HG02642 (cell line): ENCODE data around the gene COL23A1.

Experiments used
- ATAC-seq: cut with Tn5 transposase; IDR thresholded peaks from one replicate; pipeline ENCODE4 v1.9.1; 2021; ENCODE audit warnings: mild to moderate bottlenecking; ENCODE audit not compliant: unreplicated experiment, poor library complexity

The COL23A1 gene

GRCh38 chr5:178387061-178387855, 202.9 kb downstream of the COL23A1 start:
- no peak for ATAC-seq

DNA sequence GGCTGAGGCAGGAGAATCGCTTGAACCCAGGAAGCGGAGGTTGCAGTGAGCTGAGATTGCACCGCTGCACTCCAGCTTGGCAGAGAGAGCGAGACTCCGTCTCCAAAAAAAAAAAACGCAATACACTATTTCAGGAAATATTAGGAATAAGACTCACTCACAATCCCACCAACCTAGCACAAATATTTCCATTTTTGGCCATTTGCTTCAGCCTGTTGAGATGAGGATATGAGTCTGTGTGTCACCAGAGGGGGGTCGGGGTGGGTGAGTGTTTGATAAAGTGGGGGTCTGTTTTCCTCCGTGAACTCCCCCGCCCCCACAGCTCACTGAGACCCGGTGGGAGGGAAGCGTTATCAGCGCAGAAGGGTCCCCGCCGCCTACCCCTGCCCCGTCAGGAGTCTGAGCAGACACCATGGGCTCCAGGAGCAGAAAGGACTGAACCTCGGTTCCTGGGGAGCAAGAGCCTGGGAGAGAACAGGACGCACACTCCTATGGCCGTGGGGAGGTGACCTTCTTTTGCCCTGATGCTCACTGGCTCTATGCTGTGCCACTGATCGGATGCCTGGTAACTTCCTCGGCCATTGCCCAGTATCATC, 203.8 kb downstream of the COL23A1 start:
- no peak for ATAC-seq

DNA sequence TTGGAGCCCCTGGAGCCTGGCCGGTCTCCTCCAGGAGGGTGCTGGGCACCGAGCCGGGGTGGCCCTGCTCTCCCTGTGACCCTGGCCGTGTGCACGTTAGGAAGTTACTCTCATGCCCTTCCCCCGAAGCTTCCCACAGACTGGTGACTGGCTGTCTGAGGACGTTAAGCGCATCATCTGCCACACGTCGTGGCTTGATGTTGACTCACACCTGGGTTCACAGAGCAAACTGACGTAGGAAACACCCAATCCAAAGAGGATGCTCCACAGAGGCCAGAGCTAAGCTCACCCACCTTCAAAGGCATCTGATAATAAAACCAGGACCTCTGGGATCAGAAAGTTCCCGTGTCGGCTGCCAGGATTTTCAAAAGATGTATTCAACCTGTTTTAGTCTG, 204.7 kb downstream of the COL23A1 start:
- no peak for ATAC-seq

- ATAC-seq, result no peak
These were observed 205.2 kb downstream of the COL23A1 start for GRCh38 chr5:178384816-178385495.

- no peak for ATAC-seq
These were observed 206.0 kb downstream of the COL23A1 start for GRCh38 chr5:178383919-178384815.

- no peak for ATAC-seq
These were observed 206.8 kb downstream of the COL23A1 start for GRCh38 chr5:178383301-178383918.

- ATAC-seq, result no peak
These were observed 207.4 kb downstream of the COL23A1 start for GRCh38 chr5:178382754-178383164.

DNA sequence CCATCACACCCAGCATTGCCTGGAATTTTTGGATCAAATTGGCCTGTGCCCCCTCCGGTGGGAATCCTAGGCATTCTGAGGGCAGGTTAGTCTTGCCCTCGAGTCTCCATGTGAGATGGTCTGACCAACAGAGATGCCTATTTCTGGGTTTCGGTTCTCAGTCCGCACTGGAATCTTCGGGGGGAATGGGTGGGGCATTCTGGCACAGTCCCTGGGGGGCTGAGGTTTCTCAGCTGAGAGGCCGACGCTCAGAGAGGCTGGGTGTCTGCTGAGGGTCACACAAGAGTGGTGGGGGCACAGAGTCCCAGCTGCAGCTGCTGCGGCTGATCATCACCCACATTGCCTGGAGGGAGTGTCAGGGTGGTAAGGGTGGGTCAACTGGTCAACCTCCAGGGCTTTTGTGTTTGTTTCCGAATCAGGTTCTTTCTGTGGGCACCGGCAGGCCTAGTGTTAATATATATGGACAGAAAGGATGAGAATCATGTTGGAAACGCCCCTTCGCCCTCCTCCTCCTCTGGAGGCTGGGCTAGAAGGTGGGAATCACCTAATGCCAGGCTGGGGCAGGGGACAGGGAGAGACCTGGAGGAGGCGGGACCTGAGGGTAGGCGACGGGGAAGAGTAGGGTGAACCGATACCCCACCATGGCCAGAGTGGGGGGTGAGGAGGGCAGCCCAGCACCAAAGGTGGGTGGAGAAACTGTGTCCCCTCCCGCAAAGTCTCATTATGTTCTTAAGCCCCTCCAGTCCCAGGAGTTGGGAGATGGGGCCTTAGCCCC, 208.1 kb downstream of the COL23A1 start:
- no peak for ATAC-seq

DNA sequence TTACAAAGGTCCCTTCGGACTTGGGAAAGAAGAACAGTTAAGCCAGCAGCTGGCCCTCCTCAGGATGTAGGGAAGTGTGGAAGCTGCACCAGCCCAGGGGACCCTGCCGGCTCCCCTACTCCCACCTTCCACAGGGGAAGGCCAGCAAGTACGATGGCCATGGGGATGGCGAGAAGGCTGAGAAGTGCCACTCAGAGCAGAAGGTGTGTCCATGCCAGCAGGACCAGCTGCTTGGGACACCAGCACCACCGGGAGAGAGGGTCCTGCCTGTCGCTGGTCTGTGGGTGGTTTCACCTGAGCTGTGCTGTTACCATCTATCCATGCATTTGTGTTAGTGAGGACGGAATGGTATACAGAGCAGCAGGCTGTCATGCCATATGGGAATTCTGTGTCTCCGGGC, 209.0 kb downstream of the COL23A1 start:
- ATAC-seq, result no peak

- no peak for ATAC-seq
These were observed 209.6 kb downstream of the COL23A1 start for GRCh38 chr5:178380541-178381074.

- ATAC-seq, result no peak
These were observed 210.1 kb downstream of the COL23A1 start for GRCh38 chr5:178380086-178380485.

DNA sequence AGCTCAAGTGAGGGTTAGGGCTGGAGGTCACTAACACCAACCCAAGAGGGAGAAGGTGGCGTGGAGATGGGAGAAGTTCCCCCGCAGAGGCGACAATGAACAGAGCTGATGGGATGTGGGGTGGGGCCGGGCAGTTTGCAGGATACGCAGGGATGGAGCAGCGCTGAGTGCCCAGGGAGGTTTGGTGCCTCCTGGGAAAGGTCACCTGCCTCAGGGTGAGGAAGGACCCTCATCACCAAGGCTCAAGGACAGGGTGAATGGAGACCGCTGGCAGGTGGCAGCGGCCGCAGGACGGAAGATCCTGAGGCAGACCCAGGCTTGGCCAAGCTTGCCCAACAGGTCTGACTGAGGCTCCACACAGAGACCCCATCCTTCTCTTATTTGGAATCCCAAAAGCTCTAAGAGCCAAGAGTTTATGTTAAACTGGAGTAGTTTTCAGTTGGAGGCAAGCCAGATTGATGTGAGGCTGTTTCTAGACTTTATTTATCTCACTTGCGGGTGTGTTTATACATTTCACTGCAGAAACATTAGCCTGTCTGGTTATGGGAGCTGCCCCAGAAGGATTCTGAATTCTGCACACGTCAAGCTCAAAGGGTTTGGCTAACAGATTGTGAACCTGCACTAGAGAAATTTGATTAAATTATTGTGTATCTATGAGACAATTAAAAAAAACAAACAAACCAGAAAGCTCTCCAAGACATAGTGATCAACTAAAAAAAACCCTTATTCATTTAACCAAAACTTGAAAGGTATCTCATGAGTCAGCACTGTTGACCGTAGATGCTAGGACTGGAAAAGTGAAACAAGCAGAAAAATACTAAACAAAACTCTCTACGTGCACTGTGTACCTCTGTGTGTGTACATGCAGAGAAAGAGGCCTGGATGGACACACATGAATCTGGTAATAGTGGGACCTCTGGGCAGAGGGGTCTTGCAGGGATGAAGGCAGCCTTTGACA, 211.4 kb downstream of the COL23A1 start:
- ATAC-seq, result no peak

GRCh38 chr5:178377583-178378270, 212.5 kb downstream of the COL23A1 start:
- no peak for ATAC-seq

DNA sequence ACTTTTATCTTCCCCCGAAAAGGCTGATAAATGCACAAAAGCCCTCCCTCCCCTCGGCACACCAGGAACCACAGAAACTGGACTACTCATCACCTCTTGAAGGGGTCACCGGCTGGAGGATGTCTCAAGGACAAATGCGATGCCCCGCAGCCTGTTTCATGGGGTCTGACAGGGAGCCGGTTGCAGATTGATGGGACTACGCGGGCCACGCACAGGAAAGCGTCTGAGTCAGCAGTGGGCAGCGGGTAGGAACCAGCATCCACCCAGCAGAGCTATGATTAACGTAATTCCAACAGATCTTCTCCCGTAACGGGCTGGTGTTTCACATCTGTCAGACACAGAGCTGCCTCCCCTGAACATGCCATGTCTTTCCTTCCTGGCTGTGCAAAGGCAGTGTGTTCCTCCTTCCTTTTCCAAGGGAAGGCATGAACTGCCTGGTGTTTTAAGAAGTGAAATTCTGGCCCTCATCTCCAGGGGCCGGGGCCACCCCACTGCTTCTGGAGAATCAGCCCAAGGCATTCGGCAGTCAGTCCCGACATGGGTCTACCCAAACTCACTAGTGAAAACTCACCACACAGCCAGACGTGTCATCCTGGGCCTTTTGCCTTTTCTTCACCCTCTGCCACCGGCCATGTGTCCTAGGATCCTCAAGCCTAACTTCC, 213.1 kb downstream of the COL23A1 start:
- ATAC-seq, result no peak

DNA sequence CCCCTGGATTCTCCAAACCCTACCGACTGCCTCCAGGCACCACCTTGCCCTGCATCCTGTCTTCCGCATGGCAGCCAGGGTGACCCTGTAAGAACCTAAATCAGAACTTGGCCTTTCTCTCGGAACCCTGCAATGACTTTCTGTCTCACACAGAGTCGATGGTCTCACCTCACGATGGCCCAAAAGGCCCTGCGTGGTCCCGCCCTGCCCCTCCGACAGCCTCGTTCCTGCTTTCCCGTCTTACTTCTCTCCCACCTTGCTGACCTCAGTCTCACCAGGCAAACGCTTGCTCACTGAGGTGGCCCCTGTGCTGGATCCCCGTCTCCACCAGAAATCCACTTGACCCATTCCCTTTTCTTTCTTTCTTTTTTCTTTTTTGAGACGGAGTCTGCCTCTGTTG, 214.8 kb downstream of the COL23A1 start:
- ATAC-seq, result no peak

DNA sequence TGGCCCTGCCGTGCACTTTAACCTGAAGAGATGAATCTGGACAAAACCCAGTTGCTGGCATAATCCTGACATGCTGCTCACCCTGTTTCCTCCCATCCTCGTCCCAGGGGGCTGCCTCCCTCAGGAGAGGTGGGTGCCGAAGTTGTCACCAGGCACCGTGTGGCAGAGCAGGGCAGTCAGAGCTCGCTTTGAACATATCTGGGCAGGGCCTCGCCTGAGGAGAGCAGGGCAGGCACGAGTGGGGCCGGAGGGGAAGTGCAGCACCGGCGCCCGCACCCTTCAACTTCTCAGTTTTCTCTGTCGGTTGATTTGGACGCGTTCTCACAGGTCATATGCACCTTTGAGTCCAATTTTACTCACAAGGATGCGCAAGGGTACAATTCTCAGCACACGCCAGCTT, 216.5 kb downstream of the COL23A1 start:
- no peak for ATAC-seq

GRCh38 chr5:178372142-178372571, 218.0 kb downstream of the COL23A1 start:
- ATAC-seq, result no peak
